ENCODE results near the gene TTN. TPM values are rescaled to one million over a fixed set of nuclear protein-coding genes. Genes with fewer than 3 reads are reported as not detected.
A peak's percentile ranks its signal among the peaks of the same experiment; 100 is the strongest.

Gene TTN
- total RNA-seq, 1 donor from 2014 or later, result 2.0 TPM

DNA sequence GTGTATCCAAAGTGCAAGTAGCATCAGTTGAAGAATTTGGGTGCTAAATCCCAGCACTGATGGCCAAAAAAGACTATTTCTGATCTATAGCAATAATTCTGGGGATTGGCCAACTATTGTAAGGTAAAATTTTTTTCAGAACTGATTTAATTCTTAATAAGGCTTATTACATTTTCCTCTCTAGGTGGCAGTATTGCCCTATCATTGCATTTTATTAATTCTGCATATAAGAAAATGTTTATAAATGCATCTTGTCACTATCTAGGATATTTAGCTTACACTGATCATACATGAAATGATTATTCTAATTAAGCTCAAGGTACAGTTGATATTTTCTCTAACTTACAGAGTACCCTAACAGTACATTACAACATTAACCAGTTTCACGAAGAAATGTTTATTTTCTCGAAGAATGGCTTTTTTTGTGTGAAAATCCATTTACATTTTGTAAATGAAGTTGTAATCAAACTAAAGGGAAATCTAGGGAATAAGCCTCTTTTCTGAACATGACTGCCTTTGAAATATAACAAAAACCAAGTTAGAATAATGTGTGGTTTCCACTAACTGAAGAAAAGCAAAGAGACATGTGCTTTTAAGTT lies 11.0 kb downstream of the TTN start:
- TF ChIP-seq CTCF (IDR thresholded peaks at IDR 0.05), result peak in 2 of 3 experiments; percentile 29 to 30
- TF ChIP-seq POLR2AphosphoS5 (IDR thresholded peaks at IDR 0.05; ENCODE audit: insufficient read depth in 1 of 2, low read depth in 1 of 2), result no peak
- no peak overlapping the region for H3K27ac ChIP-seq
- no peak for DNase-seq (ENCODE audit: extremely low spot score in 2 of 2)
- no peaks in the 10 kb centered on the region for H3K9me3 ChIP-seq
- H3K4me1 ChIP-seq, result no peaks in the 10 kb centered on the region
- H3K36me3 ChIP-seq, result no peaks in the 10 kb centered on the region
- intact Hi-C loops (cut with DNase I), result no loop called here
- H3K27me3 ChIP-seq, result no peaks in the 10 kb centered on the region
- no peak overlapping the region for H3K4me3 ChIP-seq

- Histone ChIP-seq H3K4me1 (no peaks in the 10 kb centered on the region), H3K4me3 (no peak overlapping the region), H3K27me3 (no peaks in the 10 kb centered on the region), H3K36me3 (no peaks in the 10 kb centered on the region), H3K27ac (no peak overlapping the region), H3K9me3 (no peaks in the 10 kb centered on the region)
- intact Hi-C loops (cut with DNase I), result no loop called here
- TF ChIP-seq POLR2AphosphoS5 (IDR thresholded peaks at IDR 0.05; ENCODE audit: insufficient read depth in 1 of 2, low read depth in 1 of 2) (no peak), POLR2A (IDR thresholded peaks at IDR 0.05) (no peak)
- no peak for DNase-seq (ENCODE audit: extremely low spot score in 2 of 2)
Observed at GRCh38 chr2:178787934-178788333, 19.3 kb downstream of the TTN start.

- Histone ChIP-seq H3K27me3 (no peaks in the 10 kb centered on the region), H3K9me3 (no peaks in the 10 kb centered on the region), H3K4me3 (no peak overlapping the region), H3K36me3 (no peaks in the 10 kb centered on the region), H3K4me1 (no peaks in the 10 kb centered on the region), H3K27ac (no peak overlapping the region)
- TF ChIP-seq POLR2AphosphoS5 (IDR thresholded peaks at IDR 0.05; ENCODE audit: insufficient read depth in 1 of 2, low read depth in 1 of 2), result no peak
- no peak for TF ChIP-seq POLR2A (IDR thresholded peaks at IDR 0.05)
- TF ChIP-seq CTCF (IDR thresholded peaks at IDR 0.05), result no peak
- intact Hi-C loops (cut with DNase I), result no loop called here
- no peak for DNase-seq (ENCODE audit: extremely low spot score in 2 of 2)
Observed at GRCh38 chr2:178787155-178787554, 20.1 kb downstream of the TTN start.

DNA sequence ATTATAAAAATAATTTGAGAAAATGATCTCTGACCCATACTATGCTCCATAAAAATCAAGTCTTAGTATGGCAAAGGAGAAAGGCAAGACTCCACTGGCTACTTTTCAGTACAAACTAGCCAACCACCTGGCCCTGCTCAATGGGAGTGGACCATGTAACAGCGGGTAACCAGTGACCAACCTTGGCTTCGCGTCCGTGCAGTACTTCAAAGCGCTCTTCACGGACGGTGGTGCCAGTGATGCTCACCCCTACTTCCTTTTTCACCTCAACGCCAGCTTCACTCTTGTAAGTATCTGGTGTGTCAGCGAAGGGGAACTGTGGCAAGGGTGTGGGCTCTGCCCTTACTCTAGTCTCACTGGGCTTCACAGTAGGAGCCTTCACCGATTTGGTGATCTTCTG lies 23.3 kb downstream of the TTN start:
- Histone ChIP-seq H3K27me3 (no peaks in the 10 kb centered on the region), H3K36me3 (no peaks in the 10 kb centered on the region), H3K4me3 (no peak overlapping the region), H3K27ac (no peak overlapping the region), H3K4me1 (no peaks in the 10 kb centered on the region), H3K9me3 (no peaks in the 10 kb centered on the region)
- intact Hi-C loops (cut with DNase I), result no loop called here
- DNase-seq (ENCODE audit: extremely low spot score in 2 of 2), result no peak
- TF ChIP-seq CTCF (IDR thresholded peaks at IDR 0.05) (no peak), POLR2AphosphoS5 (IDR thresholded peaks at IDR 0.05; ENCODE audit: insufficient read depth in 1 of 2, low read depth in 1 of 2) (no peak), POLR2A (IDR thresholded peaks at IDR 0.05) (no peak)

GRCh38 chr2:178782236-178782635 lies 25.0 kb downstream of the TTN start:
- no peaks in the 10 kb centered on the region for H3K27me3 ChIP-seq
- DNase-seq (ENCODE audit: extremely low spot score in 2 of 2), result no peak
- no peaks in the 10 kb centered on the region for H3K36me3 ChIP-seq
- intact Hi-C loops (cut with DNase I), result no loop called here
- no peaks in the 10 kb centered on the region for H3K4me1 ChIP-seq
- no peaks in the 10 kb centered on the region for H3K9me3 ChIP-seq
- no peak overlapping the region for H3K4me3 ChIP-seq
- TF ChIP-seq POLR2AphosphoS5 (IDR thresholded peaks at IDR 0.05; ENCODE audit: insufficient read depth in 1 of 2, low read depth in 1 of 2), result no peak
- TF ChIP-seq CTCF (IDR thresholded peaks at IDR 0.05), result no peak
- TF ChIP-seq POLR2A (IDR thresholded peaks at IDR 0.05), result no peak
- no peak overlapping the region for H3K27ac ChIP-seq

All from vagina (tissue), 2 donors.